Measurements from ENCODE around the gene LIMCH1. TPM values are rescaled to one million over a fixed set of nuclear protein-coding genes. Genes with fewer than 3 reads are reported as not detected.

Gene LIMCH1
- total and polyA plus RNA-seq, 12 donors, result 28.2 to 206 (median 62.3) TPM

- H3K36me3 ChIP-seq (replicated peaks in 1 of 2), result no peaks in the 10 kb centered on the region
- H3K4me3 ChIP-seq, result no peak overlapping the region
- peaks cover 9 to 25% of the 10 kb centered on the region in 2 donors for H3K4me1 ChIP-seq (replicated peaks in 1 of 2)
- peak overlapping the region in 1 of 5 donors; percentile 28 for H3K27ac ChIP-seq
- peak in 2 of 7 donors; percentile 35 to 56 for DNase-seq
- TF ChIP-seq POLR2A (IDR thresholded peaks at IDR 0.05) (no peak), CTCF (IDR thresholded peaks at IDR 0.05) (no peak)
- no peaks in the 10 kb centered on the region for H3K9me3 ChIP-seq (replicated peaks in 1 of 3)
- intact Hi-C loops (cut with DNase I), result no loop called here
- no peaks in the 10 kb centered on the region for H3K27me3 ChIP-seq
Measured at GRCh38 chr4:41550308-41550707, 12.4 kb downstream of the LIMCH1 start.

GRCh38 chr4:41551536-41551935 is 13.6 kb downstream of the LIMCH1 start:
- Histone ChIP-seq H3K36me3 (replicated peaks in 1 of 2) (no peaks in the 10 kb centered on the region), H3K4me3 (no peak overlapping the region), H3K27me3 (no peaks in the 10 kb centered on the region), H3K9me3 (replicated peaks in 1 of 3) (no peaks in the 10 kb centered on the region), H3K4me1 (replicated peaks in 1 of 2) (peaks cover 9 to 35% of the 10 kb centered on the region in 2 donors), H3K27ac (no peak overlapping the region)
- no peak for TF ChIP-seq CTCF (IDR thresholded peaks at IDR 0.05)
- no peak for TF ChIP-seq POLR2A (IDR thresholded peaks at IDR 0.05)
- no peak for DNase-seq
- 75 to 95% (median 89%) methylated on average over 2 of the region's 2 CpGs for WGBS, 4 donors
- intact Hi-C loops (cut with DNase I), result no loop called here

- H3K9me3 ChIP-seq (replicated peaks in 1 of 3), result no peaks in the 10 kb centered on the region
- peaks cover 3 to 30% of the 10 kb centered on the region in 2 donors for H3K4me1 ChIP-seq (replicated peaks in 1 of 2)
- DNase-seq, result no peak
- TF ChIP-seq POLR2A (IDR thresholded peaks at IDR 0.05) (no peak), CTCF (IDR thresholded peaks at IDR 0.05) (no peak)
- no peak overlapping the region for H3K27ac ChIP-seq
- H3K36me3 ChIP-seq (replicated peaks in 1 of 2), result no peaks in the 10 kb centered on the region
- intact Hi-C loops (cut with DNase I), result no loop called here
- WGBS, 4 donors, result 94 to 97% (median 96%) methylated on average over 4 of the region's 4 CpGs
- no peak overlapping the region for H3K4me3 ChIP-seq
- no peaks in the 10 kb centered on the region for H3K27me3 ChIP-seq
Measured at GRCh38 chr4:41554905-41555304, 16.9 kb downstream of the LIMCH1 start.

- Histone ChIP-seq H3K27ac (no peak overlapping the region), H3K27me3 (no peaks in the 10 kb centered on the region), H3K4me3 (no peak overlapping the region), H3K36me3 (replicated peaks in 1 of 2) (no peaks in the 10 kb centered on the region), H3K9me3 (replicated peaks in 1 of 3) (no peaks in the 10 kb centered on the region), H3K4me1 (replicated peaks in 1 of 2) (peaks cover 0 to 23% of the 10 kb centered on the region in 2 donors)
- 81 to 100% (median 89%) methylated on average over 1 of the region's 1 CpG for WGBS, 4 donors
- TF ChIP-seq POLR2A (IDR thresholded peaks at IDR 0.05) (no peak), CTCF (IDR thresholded peaks at IDR 0.05) (no peak)
- intact Hi-C loops (cut with DNase I), result no loop called here
- no peak for DNase-seq
Measured at GRCh38 chr4:41556526-41556925, 18.6 kb downstream of the LIMCH1 start.

Measured in adrenal gland (tissue), 12 donors.